ENCODE measurements around the gene PTCH1.

Gene PTCH1

GRCh38 chr9:95529910-95530309 is 13.1 kb upstream of the PTCH1 start:
- DNase-seq (no peak), ATAC-seq (ENCODE audit: insufficient read depth, low read depth) (no peak)
- Histone ChIP-seq H3K4me2 (ENCODE audit: insufficient read depth, low read length) (no peak overlapping the region), H3K4me1 (ENCODE audit: insufficient read depth, low read length) (no peaks in the 10 kb centered on the region), H3K9me3 (ENCODE audit: insufficient read depth, low read length, severe bottlenecking) (no peaks in the 10 kb centered on the region), H3K27me3 (ENCODE audit: insufficient read depth, low read length, poor library complexity) (no peaks in the 10 kb centered on the region), H2AFZ (ENCODE audit: low read depth, low read length) (no peak overlapping the region), H3K79me2 (ENCODE audit: insufficient read depth, low read length) (no peaks in the 10 kb centered on the region), H3K27ac (ENCODE audit: low read length) (no peak overlapping the region), H3K9ac (ENCODE audit: low read depth, low read length) (no peak overlapping the region), H4K20me1 (ENCODE audit: insufficient read depth, low read length) (no peaks in the 10 kb centered on the region), H3K36me3 (ENCODE audit: insufficient read depth, low read length) (no peaks in the 10 kb centered on the region), H3K4me3 (ENCODE audit: low read depth in 1 of 2, low read length in 2 of 2) (no peak overlapping the region)
- TF ChIP-seq CTCF (IDR thresholded peaks at IDR 0.05; ENCODE audit: borderline replicate concordance, extremely low read depth, low read length, poor library complexity, severe bottlenecking) (no peak), EZH2 (IDR thresholded peaks at IDR 0.05; ENCODE audit: borderline replicate concordance, low read depth, low read length, severe bottlenecking) (no peak)

GRCh38 chr9:95528908-95529502 is 12.2 kb upstream of the PTCH1 start:
- DNase-seq (no peak), ATAC-seq (ENCODE audit: insufficient read depth, low read depth) (no peak)
- no peaks in the 10 kb centered on the region for H3K9me3 ChIP-seq (ENCODE audit: insufficient read depth, low read length, severe bottlenecking)
- H3K27ac ChIP-seq (ENCODE audit: low read length) = no peak overlapping the region
- no peak overlapping the region for H2AFZ ChIP-seq (ENCODE audit: low read depth, low read length)
- no peaks in the 10 kb centered on the region for H3K79me2 ChIP-seq (ENCODE audit: insufficient read depth, low read length)
- H3K9ac ChIP-seq (ENCODE audit: low read depth, low read length) = no peak overlapping the region
- H3K27me3 ChIP-seq (ENCODE audit: insufficient read depth, low read length, poor library complexity) = no peaks in the 10 kb centered on the region
- H3K4me1 ChIP-seq (ENCODE audit: insufficient read depth, low read length) = no peaks in the 10 kb centered on the region
- no peaks in the 10 kb centered on the region for H4K20me1 ChIP-seq (ENCODE audit: insufficient read depth, low read length)
- no peak overlapping the region for H3K4me2 ChIP-seq (ENCODE audit: insufficient read depth, low read length)
- H3K36me3 ChIP-seq (ENCODE audit: insufficient read depth, low read length) = no peaks in the 10 kb centered on the region
- TF ChIP-seq EZH2 (IDR thresholded peaks at IDR 0.05; ENCODE audit: borderline replicate concordance, low read depth, low read length, severe bottlenecking) (no peak), CTCF (IDR thresholded peaks at IDR 0.05; ENCODE audit: borderline replicate concordance, extremely low read depth, low read length, poor library complexity, severe bottlenecking) (no peak)
- H3K4me3 ChIP-seq (ENCODE audit: low read depth in 1 of 2, low read length in 2 of 2) = no peak overlapping the region

GRCh38 chr9:95522871-95523370 is 6.2 kb upstream of the PTCH1 start:
- no peak for ATAC-seq (ENCODE audit: insufficient read depth, low read depth)
- H3K27me3 ChIP-seq (ENCODE audit: insufficient read depth, low read length, poor library complexity) = no peaks in the 10 kb centered on the region
- no peaks in the 10 kb centered on the region for H3K36me3 ChIP-seq (ENCODE audit: insufficient read depth, low read length)
- H3K27ac ChIP-seq (ENCODE audit: low read length) = no peak overlapping the region
- H3K4me2 ChIP-seq (ENCODE audit: insufficient read depth, low read length) = no peak overlapping the region
- no peak overlapping the region for H2AFZ ChIP-seq (ENCODE audit: low read depth, low read length)
- H3K9me3 ChIP-seq (ENCODE audit: insufficient read depth, low read length, severe bottlenecking) = no peaks in the 10 kb centered on the region
- H3K9ac ChIP-seq (ENCODE audit: low read depth, low read length) = no peak overlapping the region
- H3K4me1 ChIP-seq (ENCODE audit: insufficient read depth, low read length) = no peaks in the 10 kb centered on the region
- no peaks in the 10 kb centered on the region for H4K20me1 ChIP-seq (ENCODE audit: insufficient read depth, low read length)
- no peak overlapping the region for H3K4me3 ChIP-seq (ENCODE audit: low read depth in 1 of 2, low read length in 2 of 2)
- no peak for TF ChIP-seq CTCF (IDR thresholded peaks at IDR 0.05; ENCODE audit: borderline replicate concordance, extremely low read depth, low read length, poor library complexity, severe bottlenecking)
- no peak for TF ChIP-seq EZH2 (IDR thresholded peaks at IDR 0.05; ENCODE audit: borderline replicate concordance, low read depth, low read length, severe bottlenecking)
- no peaks in the 10 kb centered on the region for H3K79me2 ChIP-seq (ENCODE audit: insufficient read depth, low read length)
- DNase-seq = no peak
